HCT116 (cell line): ENCODE results near the gene IRF2BP1. TPM values are rescaled to one million over a fixed set of nuclear protein-coding genes. Genes with fewer than 3 reads are reported as not detected.

Source experiments
- ATAC-seq: fragments of 200-7000 bp; cut with Tn5 transposase; 2 replicates; pipeline ENCODE4 v1.9.1; 2020; ENCODE audit warnings: mild to moderate bottlenecking, moderate library complexity
- BruUV-seq: library from RNA; stranded (reverse); fragments of 400-500 nt; replicated peaks from 2 replicates; lab custom pipeline; 2021; lab: Mats Ljungman, UMichigan
- CTCF ChIA-PET: fragments of 300-600 bp; sonication (Branson Sonifier 250); formaldehyde crosslinking; loops from one replicate; lab custom pipeline; 2021; ENCODE audit warnings: antibody characterized with exemption; lab: Charles Lee
- POLR2A ChIA-PET: fragments of 300-600, 350-600 bp; sonication (Branson Sonifier 250); formaldehyde crosslinking; loops from one replicate; lab custom pipeline; 2021; ENCODE audit warnings: antibody characterized with exemption; lab: Charles Lee
- RAD21 ChIA-PET, 2 experiments: fragments of 300-600 bp; sonication (Branson Sonifier 250); formaldehyde crosslinking; loops; one replicate each; lab custom pipeline; 2023; ENCODE audit warnings: low total read pairs in 2 of 2; ENCODE audit not compliant: uncharacterized antibody in 2 of 2, unreplicated experiment in 2 of 2, low non-redundant PET in 1 of 2; lab: Charles Lee
- DNase-seq: peaks from one replicate; pipeline ENCODE4 v3.0.0-alpha.2; 2010; ENCODE audit warnings: low read depth, low spot score
- H2AFZ ChIP-seq: fragments of 200-600 bp; shearing (Covaris generic), sonication (generic); 2 replicates; pipeline ENCODE4 v1.6.1; 2017; ENCODE audit warnings: low read depth, mixed run types, mixed read lengths, antibody characterized with exemption, low read length; ENCODE audit not compliant: poor library complexity, severe bottlenecking
- H3K27ac ChIP-seq: 2 replicates; pipeline ENCODE4 v1.5.1; 2012; ENCODE audit warnings: low read depth, low read length
- H3K27me3 ChIP-seq: fragments of 200-600 bp; sonication (generic); 2 replicates; pipeline ENCODE4 v1.6.1; 2016; ENCODE audit warnings: mixed run types, low read length, mixed read lengths; ENCODE audit not compliant: insufficient read depth
- H3K36me3 ChIP-seq, 2 experiments: fragments of 200-500 bp in 1 of 2; fragments of 200-600 bp in 1 of 2; sonication (Bioruptor generic) in 1 of 2; sonication (generic) in 1 of 2; 2 replicates each; pipeline versions ENCODE4 v1.5.1 to v1.6.1; 2014 to 2016; ENCODE audit warnings: low read length in 2 of 2, inconsistent platforms in 1 of 2, mixed read lengths in 1 of 2, mixed run types in 1 of 2; ENCODE audit not compliant: insufficient read depth in 2 of 2, control insufficient read depth in 1 of 2
- H3K4me1 ChIP-seq, 2 experiments: fragments of 200-600 bp in 1 of 2; sonication (generic) in 1 of 2; 2 replicates each; pipeline versions ENCODE4 v1.5.1 to v1.6.1; 2012 to 2017; ENCODE audit warnings: low read length in 2 of 2, inconsistent platforms in 1 of 2, mild to moderate bottlenecking in 1 of 2, mixed read lengths in 1 of 2, mixed run types in 1 of 2, moderate library complexity in 1 of 2; ENCODE audit not compliant: insufficient read depth in 2 of 2, control insufficient read depth in 1 of 2
- H3K4me2 ChIP-seq: fragments of 200-600 bp; sonication (generic); 2 replicates; pipeline ENCODE4 v1.6.1; 2017; ENCODE audit warnings: mixed run types, low read length, mixed read lengths
- H3K4me3 ChIP-seq, 2 experiments: fragments of 200-600 bp in 1 of 2; sonication (generic) in 1 of 2; replicated peaks in 1 of 2; 2 replicates each; pipeline ENCODE4 v1.5.1; 2011 to 2016; ENCODE audit warnings: low read length in 2 of 2, control low read depth in 1 of 2, low read depth in 1 of 2, mild to moderate bottlenecking in 1 of 2, mixed read lengths in 1 of 2, mixed run types in 1 of 2
- H3K79me2 ChIP-seq: fragments of 200-600 bp; sonication (generic); 2 replicates; pipeline ENCODE4 v1.6.1; 2017; ENCODE audit warnings: mild to moderate bottlenecking, mixed run types, low read length, moderate library complexity, mixed read lengths; ENCODE audit not compliant: insufficient read depth
- H3K9ac ChIP-seq: fragments of 200-600 bp; sonication (generic); 2 replicates; pipeline ENCODE4 v1.6.1; 2016; ENCODE audit warnings: low read length, mixed read lengths
- H3K9me2 ChIP-seq: fragments of 200-600 bp; sonication (generic), shearing (Covaris generic); 2 replicates; pipeline ENCODE4 v1.6.1; 2017; ENCODE audit warnings: mixed run types, mild to moderate bottlenecking, moderate library complexity; ENCODE audit not compliant: insufficient read depth
- H3K9me3 ChIP-seq, 2 experiments: fragments of 200-500 bp in 1 of 2; fragments of 200-600 bp in 1 of 2; sonication (Bioruptor generic) in 1 of 2; sonication (generic) in 1 of 2; 2 replicates each; pipeline ENCODE4 v1.6.1; 2014 to 2017; ENCODE audit warnings: low read length in 2 of 2, mixed read lengths in 2 of 2, inconsistent platforms in 1 of 2, low read depth in 1 of 2, mild to moderate bottlenecking in 1 of 2, mixed run types in 1 of 2, moderate library complexity in 1 of 2; ENCODE audit not compliant: control insufficient read depth in 1 of 2, insufficient read depth in 1 of 2
- H4K20me1 ChIP-seq: fragments of 200-600 bp; sonication (generic), shearing (Covaris generic); 2 replicates; pipeline ENCODE4 v1.6.1; 2017; ENCODE audit warnings: mixed run types, mild to moderate bottlenecking, moderate library complexity; ENCODE audit not compliant: insufficient read depth
- ATF3 ChIP-seq: IDR thresholded peaks from 2 replicates; pipeline ENCODE4 v1.6.1; 2012
- CBX3 ChIP-seq: IDR thresholded peaks from 2 replicates; pipeline ENCODE4 v1.6.1; 2012; ENCODE audit warnings: low read depth
- EGR1 ChIP-seq: IDR thresholded peaks from 2 replicates; pipeline ENCODE4 v1.6.1; 2012; ENCODE audit warnings: low read depth
- ELF1 ChIP-seq: IDR thresholded peaks from 2 replicates; pipeline ENCODE4 v1.6.1; 2012; ENCODE audit warnings: low read depth, borderline replicate concordance
- EZH2 ChIP-seq: fragments of 200-600 bp; sonication (generic); IDR thresholded peaks from 2 replicates; pipeline ENCODE4 v1.6.1; 2017; ENCODE audit warnings: antibody characterized with exemption, mixed run types
- EZH2phosphoT487 ChIP-seq: fragments of 200-600 bp; IDR thresholded peaks from 2 replicates; pipeline ENCODE4 v1.6.1; 2018; ENCODE audit warnings: antibody characterized with exemption, borderline replicate concordance
- FOSL1 ChIP-seq: IDR thresholded peaks from 2 replicates; pipeline ENCODE4 v1.6.1; 2012; ENCODE audit warnings: low read depth
- JUND ChIP-seq: IDR thresholded peaks from 2 replicates; pipeline ENCODE4 v1.6.1; 2012
- POLR2A ChIP-seq: IDR thresholded peaks from 2 replicates; pipeline ENCODE4 v1.7.0; 2011; ENCODE audit warnings: borderline replicate concordance; ENCODE audit not compliant: insufficient read depth, insufficient read length; ENCODE audit errors: extremely low read depth
- POLR2AphosphoS5 ChIP-seq: IDR thresholded peaks from 2 replicates; pipeline ENCODE4 v1.6.1; 2011; ENCODE audit warnings: mild to moderate bottlenecking, low read depth, low read length, moderate library complexity
- RAD21 ChIP-seq: IDR thresholded peaks from 2 replicates; pipeline ENCODE4 v1.6.1; 2012; ENCODE audit warnings: low read depth, mild to moderate bottlenecking
- SIN3A ChIP-seq: IDR thresholded peaks from 2 replicates; pipeline ENCODE4 v1.6.1; 2012; ENCODE audit warnings: low read depth
- SRF ChIP-seq: IDR thresholded peaks from 2 replicates; pipeline ENCODE4 v1.6.1; 2012; ENCODE audit warnings: low read depth
- TCF7L2 ChIP-seq: IDR thresholded peaks from 2 replicates; pipeline ENCODE4 v1.7.0; 2011; ENCODE audit warnings: borderline replicate concordance, inconsistent platforms; ENCODE audit not compliant: insufficient read depth, insufficient read length; ENCODE audit errors: extremely low read depth
- YY1 ChIP-seq: IDR thresholded peaks from 2 replicates; pipeline ENCODE4 v1.6.1; 2011; ENCODE audit warnings: low read length, low read depth, moderate library complexity, mild to moderate bottlenecking; ENCODE audit not compliant: insufficient replicate concordance; ENCODE audit errors: extremely low read depth
- ZFX ChIP-seq: fragments of 450-650 bp; IDR thresholded peaks from 2 replicates; pipeline ENCODE4 v1.6.1; 2017
- ZNF274 ChIP-seq: fragments of 200-500 bp; sonication (Bioruptor generic); IDR thresholded peaks from 2 replicates; pipeline ENCODE4 v1.6.1; 2014; ENCODE audit warnings: mild to moderate bottlenecking, low read depth, low read length, inconsistent platforms
- intact Hi-C: fragments of 100-400 bp; cut with micrococcal nuclease; formaldehyde crosslinking; loops from 2 replicates; pipeline ENCODE4 v1.10.0; 2022
- total RNA-seq: library from RNA; stranded (reverse); gene quantifications from one replicate; pipeline ENCODE4 v1.2.1, GENCODE V29; 2021; ENCODE audit not compliant: unreplicated experiment
- TF ChIP-seq, protein P1 (sequence below): IDR thresholded peaks from 2 replicates; pipeline ENCODE4 v1.6.1; 2012; ENCODE audit warnings: low read depth
- TF ChIP-seq, protein P2 (sequence below): IDR thresholded peaks from 2 replicates; pipeline ENCODE4 v1.6.1; 2011; ENCODE audit warnings: mild to moderate bottlenecking, low read length, moderate library complexity; ENCODE audit not compliant: insufficient replicate concordance; ENCODE audit errors: extremely low read depth
- TF ChIP-seq, protein P3 (sequence below): IDR thresholded peaks from 2 replicates; pipeline ENCODE4 v1.6.1; 2012

The IRF2BP1 gene
- total RNA-seq, 1 experiment from 2014 or later, result 33.9 TPM

- peak; percentile 90 for DNase-seq
- Histone ChIP-seq H3K9ac (peak overlapping the region; percentile 82), H3K27ac (peak overlapping the region; percentile 91), H3K9me3 (no peaks in the 10 kb centered on the region), H2AFZ (peak overlapping the region; percentile 44), H4K20me1 (no peaks in the 10 kb centered on the region), H3K4me2 (peak overlapping the region; percentile 89), H3K4me3 (peak overlapping the region; percentile 71 to 75), H3K79me2 (peaks cover 15% of the 10 kb centered on the region), H3K36me3 (no peaks in the 10 kb centered on the region), H3K27me3 (no peaks in the 10 kb centered on the region), H3K9me2 (no peaks in the 10 kb centered on the region), H3K4me1 (peaks cover 18 to 39% of the 10 kb centered on the region in 2 experiments)
- ChIA-PET RAD21 (interaction anchor here in 1 of 2 experiments (1.2 kb wide), 1 partner anchor 23 kb away, joined by 6 read pairs; the partner anchor contains the start of gene FOXA3), POLR2A (interaction anchor here (0.7 to 1.2 kb wide), 7 partner anchors 16 to 112 kb away, joined by 3 to 13 read pairs (median 5); partner anchors contain the start of genes CCDC61, FOXA3, MYPOP and SYMPK), CTCF (interaction anchor here (0.9 to 2.4 kb wide), 7 partner anchors 14 to 191 kb away, joined by 3 to 28 read pairs (median 5); partner anchors contain the start of genes FOXA3, MYPOP and SYMPK)
- intact Hi-C loops, result loop anchor here (1.0 to 2.0 kb wide), 2 partner anchors 16 to 23 kb away; partner anchors contain the start of genes MYPOP and SYMPK
- no TSS peak for BruUV-seq
- peak; percentile 69 for ATAC-seq
- 0 out of 2 replicates have a peak, but pooled peaks have one; percentile 20 for TF ChIP-seq EGR1
- TF ChIP-seq, protein P1, sequence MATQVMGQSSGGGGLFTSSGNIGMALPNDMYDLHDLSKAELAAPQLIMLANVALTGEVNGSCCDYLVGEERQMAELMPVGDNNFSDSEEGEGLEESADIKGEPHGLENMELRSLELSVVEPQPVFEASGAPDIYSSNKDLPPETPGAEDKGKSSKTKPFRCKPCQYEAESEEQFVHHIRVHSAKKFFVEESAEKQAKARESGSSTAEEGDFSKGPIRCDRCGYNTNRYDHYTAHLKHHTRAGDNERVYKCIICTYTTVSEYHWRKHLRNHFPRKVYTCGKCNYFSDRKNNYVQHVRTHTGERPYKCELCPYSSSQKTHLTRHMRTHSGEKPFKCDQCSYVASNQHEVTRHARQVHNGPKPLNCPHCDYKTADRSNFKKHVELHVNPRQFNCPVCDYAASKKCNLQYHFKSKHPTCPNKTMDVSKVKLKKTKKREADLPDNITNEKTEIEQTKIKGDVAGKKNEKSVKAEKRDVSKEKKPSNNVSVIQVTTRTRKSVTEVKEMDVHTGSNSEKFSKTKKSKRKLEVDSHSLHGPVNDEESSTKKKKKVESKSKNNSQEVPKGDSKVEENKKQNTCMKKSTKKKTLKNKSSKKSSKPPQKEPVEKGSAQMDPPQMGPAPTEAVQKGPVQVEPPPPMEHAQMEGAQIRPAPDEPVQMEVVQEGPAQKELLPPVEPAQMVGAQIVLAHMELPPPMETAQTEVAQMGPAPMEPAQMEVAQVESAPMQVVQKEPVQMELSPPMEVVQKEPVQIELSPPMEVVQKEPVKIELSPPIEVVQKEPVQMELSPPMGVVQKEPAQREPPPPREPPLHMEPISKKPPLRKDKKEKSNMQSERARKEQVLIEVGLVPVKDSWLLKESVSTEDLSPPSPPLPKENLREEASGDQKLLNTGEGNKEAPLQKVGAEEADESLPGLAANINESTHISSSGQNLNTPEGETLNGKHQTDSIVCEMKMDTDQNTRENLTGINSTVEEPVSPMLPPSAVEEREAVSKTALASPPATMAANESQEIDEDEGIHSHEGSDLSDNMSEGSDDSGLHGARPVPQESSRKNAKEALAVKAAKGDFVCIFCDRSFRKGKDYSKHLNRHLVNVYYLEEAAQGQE, result no peak
- TF ChIP-seq EZH2, result no peak
- TF ChIP-seq TCF7L2, result no peak
- TF ChIP-seq SRF, result no peak
- TF ChIP-seq ATF3, result no peak
- TF ChIP-seq POLR2A, result no peak
- TF ChIP-seq FOSL1, result no peak
- TF ChIP-seq YY1, result peak; percentile 70
- TF ChIP-seq JUND, result no peak
- no peak for TF ChIP-seq EZH2phosphoT487
- peak; percentile 82 for TF ChIP-seq ZFX
- no peak for TF ChIP-seq CBX3
- peak; percentile 82 for TF ChIP-seq POLR2AphosphoS5
- TF ChIP-seq, protein P2, sequence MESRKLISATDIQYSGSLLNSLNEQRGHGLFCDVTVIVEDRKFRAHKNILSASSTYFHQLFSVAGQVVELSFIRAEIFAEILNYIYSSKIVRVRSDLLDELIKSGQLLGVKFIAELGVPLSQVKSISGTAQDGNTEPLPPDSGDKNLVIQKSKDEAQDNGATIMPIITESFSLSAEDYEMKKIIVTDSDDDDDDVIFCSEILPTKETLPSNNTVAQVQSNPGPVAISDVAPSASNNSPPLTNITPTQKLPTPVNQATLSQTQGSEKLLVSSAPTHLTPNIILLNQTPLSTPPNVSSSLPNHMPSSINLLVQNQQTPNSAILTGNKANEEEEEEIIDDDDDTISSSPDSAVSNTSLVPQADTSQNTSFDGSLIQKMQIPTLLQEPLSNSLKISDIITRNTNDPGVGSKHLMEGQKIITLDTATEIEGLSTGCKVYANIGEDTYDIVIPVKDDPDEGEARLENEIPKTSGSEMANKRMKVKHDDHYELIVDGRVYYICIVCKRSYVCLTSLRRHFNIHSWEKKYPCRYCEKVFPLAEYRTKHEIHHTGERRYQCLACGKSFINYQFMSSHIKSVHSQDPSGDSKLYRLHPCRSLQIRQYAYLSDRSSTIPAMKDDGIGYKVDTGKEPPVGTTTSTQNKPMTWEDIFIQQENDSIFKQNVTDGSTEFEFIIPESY, result no peak
- TF ChIP-seq SIN3A, result no peak
- no peak; the same call in 1 of the 2 replicates for TF ChIP-seq ELF1
- TF ChIP-seq ZNF274, result no peak
- no peak for TF ChIP-seq RAD21
- TF ChIP-seq, protein P3, sequence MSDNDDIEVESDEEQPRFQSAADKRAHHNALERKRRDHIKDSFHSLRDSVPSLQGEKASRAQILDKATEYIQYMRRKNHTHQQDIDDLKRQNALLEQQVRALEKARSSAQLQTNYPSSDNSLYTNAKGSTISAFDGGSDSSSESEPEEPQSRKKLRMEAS, result 0 out of 2 replicates have a peak, but pooled peaks have one; percentile 34
Measured at GRCh38 chr19:45886427-45887199, 672 bp upstream of the IRF2BP1 start.
